Fibroblast of pulmonary artery (primary cell): ENCODE results near the gene SLC39A7.

Source experiments
- DNase-seq: peaks from one replicate; pipeline ENCODE4 v3.0.0-alpha.2; 2010; ENCODE audit warnings: low read depth
- H3K4me3 ChIP-seq: replicated peaks from 2 replicates; pipeline ENCODE4 v1.5.1; 2011; ENCODE audit warnings: low read depth, mild to moderate bottlenecking, control low read depth, low read length, moderate library complexity
- TF ChIP-seq, protein P1 (sequence below): IDR thresholded peaks from 2 replicates; pipeline ENCODE4 v1.5.1; 2011; ENCODE audit warnings: mild to moderate bottlenecking, control low read depth, low read length, inconsistent platforms; ENCODE audit errors: missing control alignments

SLC39A7 gene

DNA sequence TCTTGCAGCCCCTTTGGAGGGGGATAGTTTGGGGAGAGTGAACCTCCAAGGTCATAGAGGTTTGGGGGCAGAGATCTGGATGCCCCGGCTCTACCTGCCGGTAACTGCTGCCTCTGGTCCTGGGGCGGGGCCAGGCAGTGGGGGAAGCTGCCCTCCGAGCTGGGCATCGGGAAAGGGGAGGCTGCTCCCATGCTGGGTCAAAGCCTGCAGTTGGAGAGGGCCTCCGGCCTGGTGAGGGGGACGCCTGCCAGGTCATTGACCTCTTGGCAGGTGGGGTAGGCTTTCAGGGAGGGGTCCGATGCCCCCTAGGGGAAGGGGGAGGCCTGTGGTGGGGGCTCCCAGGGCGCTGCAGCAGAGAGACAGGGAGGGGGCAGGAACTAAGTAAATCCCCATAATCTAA is 15.5 kb upstream of the SLC39A7 start:
- TF ChIP-seq, protein P1, sequence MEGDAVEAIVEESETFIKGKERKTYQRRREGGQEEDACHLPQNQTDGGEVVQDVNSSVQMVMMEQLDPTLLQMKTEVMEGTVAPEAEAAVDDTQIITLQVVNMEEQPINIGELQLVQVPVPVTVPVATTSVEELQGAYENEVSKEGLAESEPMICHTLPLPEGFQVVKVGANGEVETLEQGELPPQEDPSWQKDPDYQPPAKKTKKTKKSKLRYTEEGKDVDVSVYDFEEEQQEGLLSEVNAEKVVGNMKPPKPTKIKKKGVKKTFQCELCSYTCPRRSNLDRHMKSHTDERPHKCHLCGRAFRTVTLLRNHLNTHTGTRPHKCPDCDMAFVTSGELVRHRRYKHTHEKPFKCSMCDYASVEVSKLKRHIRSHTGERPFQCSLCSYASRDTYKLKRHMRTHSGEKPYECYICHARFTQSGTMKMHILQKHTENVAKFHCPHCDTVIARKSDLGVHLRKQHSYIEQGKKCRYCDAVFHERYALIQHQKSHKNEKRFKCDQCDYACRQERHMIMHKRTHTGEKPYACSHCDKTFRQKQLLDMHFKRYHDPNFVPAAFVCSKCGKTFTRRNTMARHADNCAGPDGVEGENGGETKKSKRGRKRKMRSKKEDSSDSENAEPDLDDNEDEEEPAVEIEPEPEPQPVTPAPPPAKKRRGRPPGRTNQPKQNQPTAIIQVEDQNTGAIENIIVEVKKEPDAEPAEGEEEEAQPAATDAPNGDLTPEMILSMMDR: no peak
- no peak for DNase-seq
- no peak overlapping the region for H3K4me3 ChIP-seq

DNA sequence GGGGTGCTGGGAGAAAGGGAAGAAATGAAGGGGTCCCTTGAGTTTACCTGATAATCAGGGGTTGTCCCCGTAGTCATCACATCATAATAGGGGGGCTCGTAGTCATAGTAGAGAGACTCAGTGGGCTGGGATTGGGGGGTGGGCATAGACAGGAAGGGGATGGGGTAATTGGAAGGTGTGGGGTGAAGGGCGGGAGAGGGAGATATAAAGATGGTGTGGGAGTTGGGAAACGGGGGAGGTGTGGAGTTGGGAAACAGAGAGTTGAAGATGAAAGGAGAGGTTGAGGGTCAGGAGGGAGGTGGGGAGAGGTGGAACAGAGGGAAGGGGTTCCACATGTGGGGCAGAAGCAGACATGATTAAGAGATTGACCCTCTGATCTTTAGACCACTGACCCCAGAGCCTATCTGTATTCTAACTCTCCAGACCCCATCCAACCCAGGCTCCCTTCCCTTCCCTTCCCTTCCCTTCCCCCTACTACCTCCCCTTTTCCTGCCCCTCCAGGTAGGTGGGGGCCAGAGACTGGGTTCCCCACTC is 14.9 kb upstream of the SLC39A7 start:
- TF ChIP-seq, protein P1: no peak
- DNase-seq: no peak
- no peak overlapping the region for H3K4me3 ChIP-seq

DNA sequence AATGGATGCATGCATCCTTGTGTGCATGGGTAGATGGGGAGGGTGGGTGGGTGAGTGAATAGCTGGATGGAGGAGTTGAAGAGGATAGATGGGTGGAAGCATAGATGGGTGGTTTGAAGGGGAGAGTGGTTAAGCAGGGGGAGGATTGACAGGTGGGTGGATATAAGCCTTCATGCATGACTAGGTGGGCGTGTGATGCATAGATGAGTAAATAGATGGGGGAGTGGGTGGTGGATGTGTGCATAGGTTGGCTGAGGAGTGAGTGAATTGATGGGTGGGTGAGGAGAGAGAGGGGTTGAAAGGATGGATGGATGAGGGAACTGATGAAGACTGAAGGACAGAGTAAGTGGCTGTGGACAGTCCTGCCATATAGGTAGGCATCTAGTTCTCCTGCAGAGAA is 12.9 kb upstream of the SLC39A7 start:
- no peak for DNase-seq
- TF ChIP-seq, protein P1: no peak
- H3K4me3 ChIP-seq: no peak overlapping the region

DNA sequence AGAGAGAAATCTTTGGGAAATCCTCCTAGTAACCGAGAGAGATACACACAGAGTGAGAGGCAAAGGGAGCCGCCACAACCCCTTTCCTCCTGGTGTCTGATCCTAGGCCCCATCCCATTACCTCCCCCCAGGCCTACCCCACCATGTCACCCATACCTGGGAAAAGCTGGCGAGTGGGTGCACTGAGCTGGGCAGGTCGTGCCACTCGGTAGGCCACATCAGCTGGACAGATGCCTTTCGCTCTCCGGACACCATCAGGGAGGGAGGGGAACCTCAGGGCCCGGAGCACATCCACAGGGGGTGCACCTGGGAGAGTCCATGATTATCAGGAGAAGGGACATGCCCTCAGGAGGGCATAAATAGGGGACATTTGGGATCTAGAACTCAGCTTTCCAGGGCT is 11.5 kb upstream of the SLC39A7 start:
- TF ChIP-seq, protein P1: no peak
- DNase-seq: no peak
- H3K4me3 ChIP-seq: no peak overlapping the region

DNA sequence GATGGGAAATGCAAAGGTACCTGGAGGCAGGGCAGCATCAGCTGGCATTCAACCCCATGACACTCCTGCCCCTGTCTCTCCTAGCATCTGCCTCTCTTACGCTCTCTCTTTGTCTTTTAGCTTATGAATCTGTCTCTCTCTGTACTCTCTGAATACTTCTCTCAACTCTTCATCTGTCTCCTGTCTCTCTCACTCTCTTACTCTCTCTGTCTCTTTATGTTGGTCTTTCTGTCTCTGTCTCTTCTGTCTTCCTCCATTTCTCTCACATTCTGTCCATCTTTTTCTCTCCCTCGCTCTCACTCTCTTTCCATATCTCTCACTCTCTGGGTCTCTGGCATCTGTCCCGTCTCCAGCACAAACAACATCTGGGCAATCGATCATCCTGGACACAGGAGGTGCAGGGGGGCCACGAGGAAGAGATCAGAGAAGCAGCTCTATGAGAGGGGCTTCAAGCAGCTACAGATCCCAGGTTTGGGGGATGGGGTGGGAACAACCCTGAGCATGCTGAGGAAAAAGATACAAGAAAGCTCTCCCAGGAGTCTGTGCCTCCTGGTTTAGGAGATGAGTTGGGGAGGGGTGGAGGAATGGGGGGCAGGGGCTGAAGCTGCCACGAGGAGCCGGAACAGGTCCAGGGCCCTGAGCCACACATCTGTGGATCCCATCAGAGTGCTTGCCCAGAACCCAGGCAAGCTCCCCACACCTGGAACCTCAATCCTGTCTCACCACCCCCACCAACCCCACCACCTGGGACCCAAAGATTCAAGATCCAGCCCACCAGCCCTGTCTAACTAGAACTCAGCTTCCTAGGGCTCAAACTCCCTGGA is 10.8 kb upstream of the SLC39A7 start:
- no peak overlapping the region for H3K4me3 ChIP-seq
- DNase-seq: no peak
- TF ChIP-seq, protein P1: no peak

DNA sequence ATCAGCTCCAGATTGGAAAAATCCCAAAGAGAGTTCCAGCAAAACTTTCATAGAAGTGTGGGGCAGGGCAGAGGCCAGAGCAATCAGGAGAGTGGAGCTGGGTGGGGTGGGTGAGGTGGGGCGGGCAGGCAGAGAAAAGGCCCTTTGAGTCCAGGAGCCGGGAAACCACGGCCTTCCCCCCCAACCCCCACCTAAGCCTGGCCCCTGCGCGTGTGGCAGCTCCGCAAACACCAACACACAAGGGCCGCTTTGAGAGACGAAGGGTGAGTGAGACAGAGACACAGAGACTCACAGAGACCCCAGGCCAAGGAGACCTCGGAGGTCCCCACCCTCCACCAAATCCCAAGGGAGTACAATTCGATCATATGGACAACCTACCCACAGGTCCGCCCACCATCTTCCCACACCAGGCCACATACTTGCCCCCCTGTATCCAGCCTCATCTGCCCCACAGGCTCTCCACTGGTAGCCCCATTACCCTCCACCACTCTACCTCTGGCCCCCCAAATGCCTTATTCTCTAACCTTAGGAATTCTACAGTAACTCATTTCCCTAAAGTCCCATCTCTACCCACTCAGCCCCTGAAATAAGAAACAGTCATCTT is 10.1 kb upstream of the SLC39A7 start:
- H3K4me3 ChIP-seq: no peak overlapping the region
- TF ChIP-seq, protein P1: no peak
- no peak for DNase-seq
